GM18870 (cell line): ENCODE results near the gene RARRES1.
"Not testable (repeated sequence)": the region's sequence is repeated elsewhere in the genome, so short reads cannot be mapped to it uniquely, and the experiment has no call there.

Experiments
- ATAC-seq: cut with Tn5 transposase; IDR thresholded peaks from one replicate; pipeline ENCODE4 v1.9.1; 2021; ENCODE audit warnings: moderate library complexity; ENCODE audit not compliant: unreplicated experiment

The RARRES1 gene

DNA sequence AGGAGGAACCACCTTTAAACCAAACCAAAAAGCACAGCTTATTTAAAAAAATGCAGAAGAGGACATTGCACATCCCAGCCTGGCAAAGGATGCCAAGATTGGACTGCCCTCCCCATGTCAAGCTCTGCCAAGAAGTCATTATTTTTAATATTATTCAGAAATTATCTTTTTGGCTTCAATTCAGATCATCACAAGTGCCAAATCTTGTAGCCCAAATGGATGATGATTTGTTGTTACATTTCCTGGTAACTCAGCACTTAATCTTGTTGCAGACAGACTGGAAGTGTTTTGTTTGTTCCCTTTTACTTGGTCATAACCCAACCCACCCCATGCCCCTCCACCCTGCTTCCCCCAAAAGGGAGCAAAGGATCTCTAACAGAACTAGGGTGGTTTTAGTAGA lies 31.7 kb downstream of the RARRES1 start:
- ATAC-seq: no peak

DNA sequence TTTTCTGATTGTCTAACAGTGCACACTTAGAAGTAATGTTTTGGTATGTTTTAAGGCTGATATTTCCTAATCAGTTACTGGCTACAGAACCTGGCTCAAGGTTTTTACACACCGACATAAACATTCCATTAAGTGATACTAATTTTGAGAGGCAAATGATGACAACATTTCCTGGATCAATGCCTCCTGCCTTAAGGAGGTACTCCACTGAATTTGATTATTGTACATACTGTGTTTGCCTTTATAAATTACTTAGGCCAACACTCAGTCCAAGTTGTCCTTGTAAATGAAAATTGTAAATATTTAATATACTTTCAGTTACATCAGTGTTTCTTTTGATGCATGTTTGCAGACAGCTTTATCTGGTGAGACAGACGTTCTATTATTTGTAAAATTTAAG lies 35.6 kb downstream of the RARRES1 start:
- ATAC-seq: no peak

GRCh38 chr3:158693866-158694456 lies 38.3 kb downstream of the RARRES1 start:
- ATAC-seq: not testable (repeated sequence)

GRCh38 chr3:158685159-158685558 lies 47.1 kb downstream of the RARRES1 start:
- ATAC-seq: no peak

DNA sequence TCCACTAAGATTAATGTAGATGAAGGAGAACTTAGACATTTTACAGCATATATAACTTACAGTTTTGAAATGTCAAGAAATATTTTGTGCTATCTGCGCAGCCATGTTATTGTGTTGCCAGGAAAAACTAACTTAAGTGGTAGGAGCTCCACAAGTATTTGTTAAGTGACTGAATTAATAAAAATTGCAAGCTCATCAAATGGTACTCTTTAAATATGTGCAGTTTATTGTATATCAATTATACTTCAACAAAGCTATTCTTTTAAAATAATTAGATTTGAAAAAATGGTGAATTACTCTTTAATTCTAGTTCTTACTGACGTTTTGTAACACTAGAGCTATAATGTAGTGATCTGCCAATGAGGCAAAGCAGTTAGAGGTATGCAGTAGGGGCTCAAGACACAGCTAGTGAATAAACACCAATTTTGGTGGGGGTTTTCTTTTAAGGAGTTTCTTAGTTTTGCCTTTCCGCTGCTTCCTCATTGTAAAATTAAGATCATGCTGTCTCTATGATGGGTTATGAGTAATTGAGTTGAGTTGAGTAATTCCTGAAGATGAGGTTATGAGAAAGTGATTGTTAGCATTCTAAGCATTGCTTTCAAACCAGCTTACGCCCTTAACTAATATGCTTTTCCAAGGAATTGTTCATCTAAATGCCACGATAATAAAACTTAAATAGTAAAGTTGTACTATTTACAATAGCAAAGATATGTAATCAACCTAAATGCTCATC lies 48.9 kb downstream of the RARRES1 start:
- ATAC-seq: peak; percentile 58

DNA sequence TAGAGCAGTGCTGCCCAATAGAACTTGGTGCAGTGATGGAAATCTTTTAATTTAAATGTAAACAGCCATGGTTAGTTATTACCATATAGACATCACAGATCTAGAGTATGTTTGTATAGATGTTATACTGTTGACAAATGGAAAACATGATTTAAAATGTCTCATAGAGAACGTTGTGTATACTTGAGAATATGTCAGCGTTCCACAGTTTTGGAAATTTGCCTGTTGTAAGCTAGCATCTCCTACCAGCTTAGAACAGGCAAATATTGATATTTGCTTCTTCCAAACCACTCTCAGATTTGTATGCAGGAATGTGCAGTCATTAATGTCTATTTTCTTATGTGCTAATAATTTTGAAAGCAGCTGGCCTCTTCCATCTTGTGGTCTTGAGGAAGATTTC lies 51.4 kb downstream of the RARRES1 start:
- ATAC-seq: no peak

DNA sequence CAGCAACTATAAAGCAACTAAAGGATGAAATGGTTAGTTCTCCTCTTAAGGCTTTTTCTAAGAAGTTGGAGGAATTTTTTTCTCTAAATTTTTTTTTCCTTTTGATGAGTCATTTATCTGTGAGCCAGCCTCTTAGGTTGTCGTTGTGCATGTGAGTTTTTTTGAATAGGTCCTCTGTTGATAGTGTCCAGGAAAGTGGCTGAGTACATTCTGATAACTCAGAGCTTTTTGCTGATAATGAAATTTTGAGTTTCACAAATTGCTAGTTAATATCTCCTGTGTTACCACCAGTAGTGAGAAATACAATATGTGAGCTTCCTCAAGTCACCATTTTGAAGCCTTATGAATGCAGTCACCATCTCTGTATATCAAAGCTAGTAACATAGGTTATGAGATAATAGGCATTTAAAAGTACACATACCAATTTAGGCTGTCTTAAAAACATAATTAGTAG lies 52.7 kb downstream of the RARRES1 start:
- ATAC-seq: no peak

GRCh38 chr3:158678687-158679086 lies 53.6 kb downstream of the RARRES1 start:
- ATAC-seq: no peak

DNA sequence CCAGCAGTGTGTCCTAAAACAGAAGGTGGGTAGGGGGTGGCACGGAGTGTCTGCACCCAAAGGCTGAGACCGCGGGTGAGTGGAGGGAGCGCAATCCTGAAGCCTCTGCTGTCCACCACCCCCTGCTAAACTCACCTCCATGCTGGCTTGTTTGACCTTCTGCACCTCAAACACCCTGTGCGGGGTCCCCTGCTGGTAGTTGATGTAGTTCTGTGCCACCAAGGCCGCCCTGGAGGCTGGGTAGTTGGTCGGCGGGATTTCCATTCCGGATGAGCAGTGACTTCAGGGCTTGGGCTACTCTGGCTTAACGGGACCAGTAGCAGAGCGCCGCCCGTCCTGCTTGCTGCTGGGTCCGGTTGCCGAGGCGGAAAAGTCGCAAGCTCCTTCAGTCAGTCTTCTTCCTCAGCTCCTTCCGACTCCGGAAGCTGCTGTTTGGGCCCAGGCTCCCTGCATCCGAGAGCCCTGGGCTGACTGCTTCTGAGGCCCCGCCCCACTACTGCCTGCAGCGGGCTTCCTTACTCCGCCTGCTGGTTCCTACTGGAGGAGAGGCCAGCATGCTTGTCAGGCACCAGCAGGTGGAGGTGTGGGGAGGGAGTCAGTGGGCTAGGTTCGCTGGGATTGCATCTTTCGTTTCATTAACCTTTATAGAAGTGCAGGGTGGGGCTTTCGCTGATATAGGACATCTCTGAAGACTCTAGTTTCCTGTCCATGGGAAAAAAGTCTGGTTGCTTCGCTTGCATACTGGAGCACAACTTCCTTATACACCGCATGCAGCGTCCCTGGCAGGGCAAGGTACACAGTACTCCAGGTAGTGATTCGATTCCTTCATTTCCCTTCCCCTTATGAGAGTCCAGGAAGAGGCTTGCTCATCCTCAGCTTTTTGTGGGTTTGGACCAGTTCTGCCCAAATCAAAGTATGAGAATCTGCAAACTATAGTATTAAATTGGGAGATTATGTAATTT lies 59.8 kb downstream of the RARRES1 start, which contains the start of gene LXN:
Gene LXN (minus strand): TSS at position 434 of the 962 bp plus-strand sequence. CDS start 170 bp downstream, at position 264.
- peak; percentile 99 for ATAC-seq

GRCh38 chr3:158671821-158672214 lies 60.4 kb downstream of the RARRES1 start:
- ATAC-seq: no peak

DNA sequence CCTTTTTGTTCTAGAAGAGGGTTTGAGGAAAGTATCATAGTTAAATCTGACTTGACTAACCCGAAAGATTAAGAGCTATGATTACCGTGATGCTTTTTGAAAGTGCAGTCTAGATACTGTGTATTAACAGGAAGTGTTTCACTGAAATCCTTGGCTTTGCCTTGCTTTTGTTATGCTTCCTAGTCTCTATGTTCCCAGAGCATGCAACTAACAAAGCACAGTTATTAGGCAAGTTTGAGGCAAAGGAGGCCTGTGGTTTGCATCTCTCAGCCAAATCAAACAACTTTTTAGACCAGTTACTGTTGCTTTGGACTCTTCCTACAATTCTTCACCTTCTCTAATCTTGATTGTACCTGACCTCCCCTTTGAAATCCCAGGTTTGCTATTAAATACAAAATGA lies 63.8 kb downstream of the RARRES1 start:
- no peak for ATAC-seq

DNA sequence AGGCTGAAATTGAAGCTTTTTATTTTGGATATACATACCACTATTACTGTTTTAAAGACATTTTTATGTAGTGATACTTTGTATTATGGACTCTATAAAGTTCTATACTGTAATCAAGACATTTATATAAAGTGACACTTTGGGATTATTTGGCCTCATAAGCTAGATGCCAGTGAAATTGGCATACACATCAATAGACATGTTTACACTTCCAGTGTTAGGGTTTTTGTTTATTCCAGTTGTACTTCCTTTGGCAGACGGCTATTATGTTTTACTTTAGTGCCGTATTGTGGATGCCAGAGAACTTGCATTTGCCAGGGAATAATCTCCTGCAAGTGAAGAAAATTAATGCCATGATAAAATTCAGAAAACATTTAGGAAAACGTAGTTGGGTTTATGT lies 65.8 kb downstream of the RARRES1 start:
- ATAC-seq: no peak

DNA sequence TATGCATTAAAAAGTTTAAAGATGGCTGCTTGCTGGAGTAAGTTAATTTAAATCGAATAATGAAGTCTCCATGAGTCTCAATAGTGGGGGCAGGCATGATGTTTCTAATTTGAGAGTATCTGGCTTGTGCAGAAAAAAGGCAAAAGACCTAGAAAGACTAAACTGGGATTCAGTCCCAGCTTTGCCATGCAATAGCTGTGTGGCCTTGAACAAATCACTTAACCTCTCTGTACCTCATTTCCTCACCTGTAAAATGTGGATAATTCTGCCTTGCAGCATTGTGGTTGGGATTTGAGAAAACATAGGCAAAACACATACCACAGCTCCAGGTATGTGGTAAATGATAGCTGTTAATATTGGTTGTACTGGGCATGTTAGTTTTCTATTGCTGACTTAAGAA lies 68.4 kb downstream of the RARRES1 start:
- no peak for ATAC-seq

DNA sequence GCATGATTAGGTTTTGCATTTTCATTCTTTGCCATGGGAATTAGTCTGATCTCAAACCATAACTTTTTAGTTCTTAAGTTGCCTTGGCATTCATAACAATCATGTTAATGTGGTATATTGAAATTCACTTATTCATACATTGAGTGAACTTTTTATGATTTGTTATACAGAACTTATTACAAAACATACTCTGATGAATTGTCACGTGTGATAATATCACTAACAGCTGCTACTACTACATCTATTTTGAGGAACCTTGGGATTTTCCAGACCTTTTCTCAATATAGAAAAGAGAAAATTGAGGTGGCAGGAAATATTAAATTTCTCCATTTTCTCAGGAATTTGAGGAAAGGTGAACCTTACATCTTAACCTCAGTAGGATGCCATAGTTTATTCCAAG lies 69.0 kb downstream of the RARRES1 start:
- ATAC-seq: no peak

- no peak for ATAC-seq
These were observed 71.5 kb downstream of the RARRES1 start for GRCh38 chr3:158660711-158661110.

DNA sequence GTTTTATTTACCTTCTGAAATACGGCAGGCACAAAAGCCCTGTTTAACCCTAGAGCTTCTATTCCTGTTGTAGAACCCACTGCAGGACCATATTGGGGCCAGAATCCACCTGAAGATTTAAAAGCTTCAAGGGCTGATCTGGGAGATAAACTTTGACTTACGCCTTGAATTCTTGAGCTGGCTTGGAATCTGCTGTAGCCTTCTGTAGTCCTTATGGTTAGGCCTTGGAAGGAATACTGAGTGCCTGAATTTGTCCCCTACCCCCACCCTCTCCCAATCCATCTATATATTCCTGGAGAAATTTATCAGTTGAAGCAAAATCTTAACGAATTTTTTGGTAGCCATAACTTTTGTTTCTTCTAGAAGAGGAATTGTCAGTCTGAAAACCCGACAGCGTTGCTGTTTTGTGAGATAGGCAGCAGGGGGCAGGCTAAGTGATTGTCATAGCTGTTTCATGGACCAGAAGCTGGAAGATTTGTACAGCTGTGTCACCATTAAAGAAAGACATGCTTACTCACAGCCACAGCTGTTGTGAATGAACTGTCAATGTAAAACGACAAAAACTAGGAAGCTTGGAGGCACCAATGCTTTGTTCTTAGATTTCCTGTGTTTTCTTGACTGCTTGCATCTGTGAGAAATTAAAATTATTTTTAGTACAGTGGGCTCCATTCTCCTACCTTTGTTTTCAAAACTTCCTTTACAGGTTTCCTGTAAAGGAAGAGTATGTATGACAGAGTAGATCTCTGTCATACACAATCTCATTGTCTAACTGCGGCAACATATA lies 72.6 kb downstream of the RARRES1 start:
- ATAC-seq: peak; percentile 80

GRCh38 chr3:158658889-158659288 lies 73.4 kb downstream of the RARRES1 start:
- ATAC-seq: no peak

DNA sequence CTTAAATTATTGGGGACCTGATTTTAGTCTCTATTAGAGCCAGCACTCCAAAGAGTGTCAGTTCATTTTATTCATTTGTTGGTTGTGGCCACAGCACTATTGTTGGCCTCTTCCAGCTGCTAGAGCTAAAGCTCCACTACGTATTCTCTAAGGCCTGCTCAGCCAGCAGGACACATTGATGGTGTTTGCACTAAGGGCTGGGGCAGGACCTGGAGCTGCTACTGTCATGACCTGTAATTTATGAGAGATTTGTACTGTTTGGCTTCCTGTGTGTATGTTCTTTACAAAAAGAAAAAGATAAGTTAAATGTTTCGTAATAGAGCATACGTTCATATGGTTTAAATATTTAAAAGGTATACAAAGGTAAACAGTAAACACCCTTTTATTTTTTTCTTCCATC lies 79.8 kb downstream of the RARRES1 start:
- no peak for ATAC-seq

DNA sequence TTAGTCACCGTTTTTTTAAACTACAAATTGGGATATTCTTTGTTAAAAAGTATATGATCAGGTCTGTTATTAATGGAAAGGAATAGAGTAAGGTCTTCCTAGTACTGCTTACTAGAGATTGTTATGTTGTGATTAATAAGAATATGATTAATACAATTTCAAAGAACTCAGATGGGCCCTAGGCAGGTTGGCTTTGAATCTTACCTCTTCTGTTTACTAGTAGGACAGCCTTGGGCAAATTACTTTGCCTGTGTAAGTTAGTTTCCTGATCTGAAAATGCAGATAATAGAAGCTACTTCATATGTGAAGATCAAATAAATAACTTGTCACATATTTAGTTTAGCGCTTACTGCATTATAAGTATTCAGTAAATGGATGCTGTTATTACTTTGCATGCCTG lies 81.1 kb downstream of the RARRES1 start:
- no peak for ATAC-seq

DNA sequence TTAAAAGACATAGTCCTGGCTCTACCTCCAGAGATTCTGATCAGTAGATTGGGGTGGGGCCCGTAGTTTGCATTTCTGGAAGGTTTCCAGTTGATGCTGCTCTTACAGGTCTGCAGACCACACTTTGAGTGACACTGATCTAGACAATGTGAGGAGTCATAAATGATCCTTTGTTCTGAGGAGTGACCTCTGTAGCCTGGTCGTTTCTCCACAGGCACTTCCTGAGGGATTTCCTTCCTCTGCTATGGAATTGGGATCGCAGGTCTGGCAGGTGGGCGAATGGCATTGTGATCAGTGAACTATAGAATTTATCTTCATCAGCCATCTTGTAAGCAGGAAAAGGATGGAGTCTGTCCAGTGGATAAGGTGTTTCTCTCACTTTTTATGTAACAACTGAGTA lies 82.5 kb downstream of the RARRES1 start:
- ATAC-seq: no peak
